HEK293T (cell line): ENCODE data around the gene NUMB.

Experiments
- CTCF ChIA-PET: fragments of 350-600 bp; formaldehyde crosslinking; extraction: SDS; loops from one replicate; lab custom pipeline; 2021; ENCODE audit warnings: antibody characterized with exemption, inconsistent platforms; lab: Yijun Ruan, JAX
- POLR2A ChIA-PET: fragments of 350-600 bp; formaldehyde crosslinking; extraction: SDS; loops from one replicate; lab custom pipeline; 2020; ENCODE audit warnings: antibody characterized with exemption, inconsistent platforms; lab: Yijun Ruan, JAX
- DNase-seq: peaks from one replicate; pipeline ENCODE4 v3.0.0; 2012; ENCODE audit warnings: mixed read lengths; ENCODE audit errors: extremely low spot score
- ARNT ChIP-seq: fragments of 450-650 bp; IDR thresholded peaks from 2 replicates; pipeline ENCODE4 v1.6.1; 2017; ENCODE audit warnings: mild to moderate bottlenecking
- BHLHE40 ChIP-seq: fragments of 450-650 bp; IDR thresholded peaks from 2 replicates; pipeline ENCODE4 v1.6.1; 2016; ENCODE audit warnings: mild to moderate bottlenecking, moderate library complexity, borderline replicate concordance
- CTBP1 ChIP-seq: fragments of 450-650 bp; IDR thresholded peaks from 2 replicates; pipeline ENCODE4 v1.6.1; 2016; ENCODE audit warnings: borderline replicate concordance
- ELF4 ChIP-seq: fragments of 450-650 bp; IDR thresholded peaks from 2 replicates; pipeline ENCODE4 v1.6.1; 2017; ENCODE audit warnings: antibody characterized with exemption
- FOXA1 ChIP-seq: fragments of 450-650 bp; IDR thresholded peaks from 2 replicates; pipeline ENCODE4 v1.6.1; 2016; ENCODE audit warnings: mild to moderate bottlenecking
- FOXK2 ChIP-seq: fragments of 450-650 bp; IDR thresholded peaks from 2 replicates; pipeline ENCODE4 v1.6.1; 2016; ENCODE audit warnings: mild to moderate bottlenecking
- FOXM1 ChIP-seq: fragments of 450-650 bp; IDR thresholded peaks from 2 replicates; pipeline ENCODE4 v1.6.1; 2017; ENCODE audit warnings: mild to moderate bottlenecking, borderline replicate concordance
- HDGF ChIP-seq: fragments of 450-650 bp; IDR thresholded peaks from 2 replicates; pipeline ENCODE4 v1.6.1; 2017; ENCODE audit warnings: antibody characterized with exemption, borderline replicate concordance
- L3MBTL2 ChIP-seq: fragments of 450-650 bp; conservative IDR thresholded peaks from 2 replicates; pipeline ENCODE4 v1.6.1; 2016; ENCODE audit warnings: mild to moderate bottlenecking
- LEF1 ChIP-seq: fragments of 450-650 bp; IDR thresholded peaks from 2 replicates; pipeline ENCODE4 v1.6.1; 2017; ENCODE audit warnings: mild to moderate bottlenecking, borderline replicate concordance
- NFRKB ChIP-seq: fragments of 450-650 bp; IDR thresholded peaks from 2 replicates; pipeline ENCODE4 v1.6.1; 2016; ENCODE audit warnings: mild to moderate bottlenecking, moderate library complexity
- SP1 ChIP-seq: fragments of 450-650 bp; IDR thresholded peaks from 2 replicates; pipeline ENCODE4 v1.6.1; 2017
- SUZ12 ChIP-seq: fragments of 450-650 bp; IDR thresholded peaks from 2 replicates; pipeline ENCODE4 v1.6.1; 2016; ENCODE audit warnings: mild to moderate bottlenecking
- TARDBP ChIP-seq: fragments of 450-650 bp; IDR thresholded peaks from 2 replicates; pipeline ENCODE4 v1.6.1; 2016
- ZNF384 ChIP-seq: fragments of 450-650 bp; IDR thresholded peaks from 2 replicates; pipeline ENCODE4 v1.6.1; 2016
- TF ChIP-seq, protein P1 (sequence below): fragments of 450-650 bp; IDR thresholded peaks from 2 replicates; pipeline ENCODE4 v1.6.1; 2016

NUMB gene

DNA sequence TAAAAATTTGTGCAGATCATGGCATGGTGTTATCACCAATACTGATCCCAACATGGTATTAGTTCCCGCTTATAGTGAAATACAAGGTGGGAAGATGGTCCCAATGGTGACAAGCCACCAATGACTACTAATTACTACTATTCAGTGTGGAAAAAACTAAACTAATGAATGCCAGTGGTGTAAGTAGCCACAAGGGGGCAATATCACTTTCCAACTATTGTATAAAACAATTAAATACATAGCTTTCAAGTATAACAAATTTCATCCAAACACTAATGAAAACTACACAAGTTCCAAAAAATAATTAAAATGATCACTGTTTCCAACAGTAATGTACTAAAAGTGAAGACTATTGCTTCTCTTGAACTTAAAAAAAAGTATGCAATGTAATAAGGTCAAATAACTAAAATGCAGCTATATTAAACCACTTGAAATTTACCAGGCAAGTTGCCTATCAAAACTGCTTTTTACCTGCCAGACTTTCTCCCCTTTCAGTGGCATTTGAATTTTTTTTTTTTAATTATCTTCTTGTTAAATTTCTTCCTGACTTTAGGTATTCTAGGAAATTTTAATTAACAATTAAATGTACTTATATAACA, 163.0 kb downstream of the NUMB start:
- CTCF ChIA-PET: interaction anchor here (0.6 to 2.0 kb wide), 25 partner anchors 8 to 307 kb away, joined by 3 to 38 read pairs (median 4); no protein-coding TSS in a partner anchor
- TF ChIP-seq NFRKB (no peak), SUZ12 (no peak), FOXK2 (no peak), CTBP1 (no peak), SP1 (no peak), ARNT (no peak), LEF1 (no peak), L3MBTL2 (no peak), HDGF (no peak), FOXA1 (no peak), BHLHE40 (no peak), FOXM1 (no peak), TARDBP (no peak), ELF4 (no peak), ZNF384 (no peak)
- TF ChIP-seq, protein P1, sequence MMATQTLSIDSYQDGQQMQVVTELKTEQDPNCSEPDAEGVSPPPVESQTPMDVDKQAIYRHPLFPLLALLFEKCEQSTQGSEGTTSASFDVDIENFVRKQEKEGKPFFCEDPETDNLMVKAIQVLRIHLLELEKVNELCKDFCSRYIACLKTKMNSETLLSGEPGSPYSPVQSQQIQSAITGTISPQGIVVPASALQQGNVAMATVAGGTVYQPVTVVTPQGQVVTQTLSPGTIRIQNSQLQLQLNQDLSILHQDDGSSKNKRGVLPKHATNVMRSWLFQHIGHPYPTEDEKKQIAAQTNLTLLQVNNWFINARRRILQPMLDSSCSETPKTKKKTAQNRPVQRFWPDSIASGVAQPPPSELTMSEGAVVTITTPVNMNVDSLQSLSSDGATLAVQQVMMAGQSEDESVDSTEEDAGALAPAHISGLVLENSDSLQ: no peak
- peak; percentile 34 for DNase-seq
- POLR2A ChIA-PET: interaction anchor here (1.5 to 2.2 kb wide), 2 partner anchors 163 to 177 kb away, joined by 9 read pairs; partner anchors contain the start of gene NUMB

DNA sequence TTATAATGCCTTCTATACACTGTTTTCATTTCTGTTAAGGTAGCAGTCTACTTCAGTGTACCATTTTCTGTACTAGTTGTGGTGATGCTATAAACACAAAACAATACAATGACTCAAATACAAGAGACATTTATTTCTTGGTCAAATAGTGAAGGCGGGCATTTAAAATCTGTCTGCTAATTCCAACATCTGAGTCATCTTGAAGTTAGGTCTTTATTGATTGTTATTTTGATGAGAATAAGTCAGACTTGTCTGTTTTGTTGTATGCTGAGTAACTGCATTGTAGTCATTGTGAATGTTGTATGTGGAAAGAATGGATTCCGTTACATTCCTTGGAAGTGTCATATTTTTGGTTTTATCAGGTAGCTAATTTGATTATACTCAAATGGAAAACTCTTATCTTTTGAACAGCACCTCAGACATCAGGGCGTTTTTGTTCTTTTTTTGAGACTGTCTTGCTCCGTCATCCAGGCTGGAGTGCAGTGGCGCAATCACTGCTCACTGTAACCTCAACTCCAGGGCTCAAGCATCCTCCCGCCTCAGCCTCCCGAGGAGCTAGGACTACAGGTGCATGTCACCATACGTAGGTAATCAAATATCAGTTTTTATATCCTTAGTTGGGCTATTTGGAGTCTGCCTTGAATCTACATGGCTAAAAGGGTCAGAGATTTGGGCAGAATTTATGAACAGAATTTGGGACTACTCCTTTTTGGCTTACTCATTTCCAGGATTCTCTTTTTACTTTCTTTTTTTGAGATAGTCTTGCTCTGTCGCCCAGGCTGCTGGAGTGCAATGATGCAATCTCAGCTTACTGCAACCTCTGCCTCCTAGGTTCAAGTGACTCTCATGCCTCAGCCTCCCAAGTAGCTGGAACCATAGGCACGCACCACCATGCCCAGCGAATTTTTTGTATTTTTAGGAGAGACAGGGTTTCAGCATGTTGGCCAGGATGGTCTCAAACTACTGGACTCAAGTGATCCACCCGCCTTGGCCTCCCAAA, 164.3 kb downstream of the NUMB start:
- ChIA-PET CTCF (interaction anchor here (0.6 to 2.0 kb wide), 7 partner anchors 10 to 202 kb away, joined by 3 to 38 read pairs (median 6); no protein-coding TSS in a partner anchor), POLR2A (interaction anchor here (1.5 to 2.2 kb wide), 2 partner anchors 164 to 179 kb away, joined by 9 read pairs; partner anchors contain the start of gene NUMB)
- DNase-seq: no peak

DNA sequence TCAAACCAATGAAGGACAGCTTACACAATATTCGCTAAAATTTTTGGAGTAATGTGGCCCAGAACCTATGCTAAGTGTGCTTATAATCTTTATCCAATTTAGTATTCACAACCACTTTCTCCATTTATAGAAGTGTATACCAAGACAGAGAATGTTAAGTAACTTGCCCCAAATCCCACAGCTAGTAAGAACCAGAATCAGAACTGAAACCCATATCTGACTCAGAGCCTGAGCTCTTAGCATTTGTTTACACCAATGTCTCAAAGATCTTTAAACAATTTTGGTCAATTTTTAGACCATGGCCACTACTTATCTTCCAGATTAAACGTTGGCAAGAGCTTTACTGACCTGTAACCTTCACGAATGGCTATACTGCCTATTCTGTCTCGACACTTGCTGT, 168.1 kb downstream of the NUMB start:
- ChIA-PET POLR2A (no interaction called here), CTCF (interaction anchor here (0.6 kb wide), 1 partner anchor 154 kb away, joined by 5 read pairs; no protein-coding TSS in a partner anchor)
- TF ChIP-seq BHLHE40 (no peak), FOXM1 (no peak), CTBP1 (no peak), ARNT (no peak), FOXA1 (no peak), TARDBP (no peak), LEF1 (no peak), ELF4 (no peak), HDGF (no peak), SP1 (no peak), SUZ12 (no peak), L3MBTL2 (no peak), FOXK2 (no peak)
- TF ChIP-seq, protein P1: no peak
- DNase-seq: no peak

More for the DNA sequence above, 164.3 kb downstream of the NUMB start:
- TF ChIP-seq TARDBP (no peak), FOXA1 (no peak), ELF4 (no peak), ZNF384 (no peak), SUZ12 (no peak), FOXM1 (no peak), LEF1 (no peak), BHLHE40 (no peak), HDGF (no peak), CTBP1 (no peak), L3MBTL2 (no peak), SP1 (no peak), FOXK2 (no peak), NFRKB (no peak)
- TF ChIP-seq, protein P1: no peak

GRCh38 chr14:73289729-73290128, 168.6 kb downstream of the NUMB start:
- DNase-seq: no peak
- TF ChIP-seq FOXK2 (no peak), SP1 (no peak), L3MBTL2 (no peak), NFRKB (no peak)
- POLR2A ChIA-PET: no interaction called here
- CTCF ChIA-PET: interaction anchor here (0.6 to 0.9 kb wide), 2 partner anchors 155 to 171 kb away, joined by 3 to 5 read pairs; no protein-coding TSS in a partner anchor

DNA sequence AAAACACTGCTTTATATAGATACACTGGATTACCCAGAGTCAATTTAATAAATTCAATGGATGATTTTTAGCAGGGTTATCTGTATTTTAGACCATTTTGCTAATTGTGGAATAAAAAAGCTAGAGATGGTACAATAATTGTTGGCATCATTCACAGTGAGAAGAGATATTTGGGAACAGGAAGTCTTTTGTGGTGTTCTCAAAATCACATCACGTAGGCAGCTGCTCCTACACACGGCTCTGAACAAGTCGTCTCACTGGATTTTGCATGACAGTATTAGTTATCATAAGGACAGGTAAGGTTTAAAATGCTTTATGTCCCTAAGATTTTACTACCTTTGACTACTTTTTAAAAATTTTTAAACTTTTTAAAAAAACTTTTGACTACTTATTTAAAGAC, 169.0 kb downstream of the NUMB start:
- no peak for TF ChIP-seq ZNF384
- TF ChIP-seq FOXM1: no peak
- TF ChIP-seq HDGF: no peak
- TF ChIP-seq LEF1: no peak
- TF ChIP-seq SUZ12: no peak
- no peak for TF ChIP-seq ELF4
- TF ChIP-seq TARDBP: no peak
- no peak for TF ChIP-seq ARNT
- no peak for TF ChIP-seq SP1
- TF ChIP-seq NFRKB: no peak
- no peak for TF ChIP-seq CTBP1
- no peak for TF ChIP-seq L3MBTL2
- TF ChIP-seq, protein P1: no peak
- no peak for TF ChIP-seq FOXA1
- TF ChIP-seq BHLHE40: no peak
- no peak for TF ChIP-seq FOXK2
- ChIA-PET CTCF (interaction anchor here (0.9 kb wide), 1 partner anchor 171 kb away, joined by 3 read pairs; no protein-coding TSS in a partner anchor), POLR2A (no interaction called here)
- DNase-seq: no peak
